GM21529 (cell line): Measurements from ENCODE around the gene TMEM132D.
"Not testable (repeated sequence)": the region's sequence is repeated elsewhere in the genome, so short reads cannot be mapped to it uniquely, and the experiment has no call there.

Experiments
- ATAC-seq: cut with Tn5 transposase; IDR thresholded peaks from one replicate; pipeline ENCODE4 v1.9.1; 2021; ENCODE audit not compliant: unreplicated experiment

TMEM132D gene

GRCh38 chr12:129080821-129081220 is 823.0 kb downstream of the TMEM132D start:
- no peak for ATAC-seq

- no peak for ATAC-seq
These were observed 823.4 kb downstream of the TMEM132D start for GRCh38 chr12:129080391-129080790.

- no peak for ATAC-seq
These were observed 824.1 kb downstream of the TMEM132D start for GRCh38 chr12:129079719-129080118.

- ATAC-seq: no peak
These were observed 827.1 kb downstream of the TMEM132D start for GRCh38 chr12:129076441-129077320.

- no peak for ATAC-seq
These were observed 828.2 kb downstream of the TMEM132D start for GRCh38 chr12:129075460-129076208.

- no peak for ATAC-seq
These were observed 829.4 kb downstream of the TMEM132D start for GRCh38 chr12:129074379-129074778.

GRCh38 chr12:129073157-129073915 is 830.5 kb downstream of the TMEM132D start:
- ATAC-seq: no peak

GRCh38 chr12:129071362-129071761 is 832.5 kb downstream of the TMEM132D start:
- ATAC-seq: no peak

- ATAC-seq: no peak
These were observed 833.9 kb downstream of the TMEM132D start for GRCh38 chr12:129069886-129070285.

GRCh38 chr12:129068684-129069083 is 835.1 kb downstream of the TMEM132D start:
- no peak for ATAC-seq

GRCh38 chr12:129067491-129067890 is 836.3 kb downstream of the TMEM132D start:
- no peak for ATAC-seq

GRCh38 chr12:129064209-129064855 is 839.5 kb downstream of the TMEM132D start:
- ATAC-seq: no peak

GRCh38 chr12:129063600-129063999 is 840.2 kb downstream of the TMEM132D start:
- no peak for ATAC-seq

- no peak for ATAC-seq
These were observed 850.6 kb downstream of the TMEM132D start for GRCh38 chr12:129053232-129053631.

- ATAC-seq: no peak
These were observed 851.5 kb downstream of the TMEM132D start for GRCh38 chr12:129052373-129052772.

- ATAC-seq: no peak
These were observed 853.9 kb downstream of the TMEM132D start for GRCh38 chr12:129049917-129050316.

GRCh38 chr12:129043334-129043733 is 860.5 kb downstream of the TMEM132D start:
- ATAC-seq: not testable (repeated sequence)

GRCh38 chr12:129036135-129036534 is 867.7 kb downstream of the TMEM132D start:
- peak; percentile 49 for ATAC-seq

GRCh38 chr12:129034558-129035289 is 869.1 kb downstream of the TMEM132D start:
- no peak for ATAC-seq

- ATAC-seq: no peak
These were observed 875.0 kb downstream of the TMEM132D start for GRCh38 chr12:129028844-129029243.
